DND-41 (cell line): ENCODE measurements around the gene RERG.

ENCODE experiments used
- ATAC-seq: fragments of 200-7000 bp; cut with Tn5 transposase; 3 replicates; pipeline ENCODE4 v1.9.1; 2021; ENCODE audit warnings: low read depth; ENCODE audit not compliant: insufficient read depth
- DNase-seq: peaks from one replicate; pipeline ENCODE4 v3.0.0-alpha.2; 2020
- H2AFZ ChIP-seq: 2 replicates; pipeline ENCODE4 v1.6.0; 2012; ENCODE audit warnings: low read depth, low read length
- H3K27ac ChIP-seq: 2 replicates; pipeline ENCODE4 v1.5.1; 2012; ENCODE audit warnings: low read length, inconsistent platforms
- H3K27me3 ChIP-seq: fragments of 200-600 bp; sonication (generic); 2 replicates; pipeline ENCODE4 v1.6.0; 2012; ENCODE audit warnings: low read length, mild to moderate bottlenecking, inconsistent platforms; ENCODE audit not compliant: insufficient read depth, poor library complexity
- H3K36me3 ChIP-seq: 2 replicates; pipeline ENCODE4 v1.5.1; 2012; ENCODE audit warnings: low read length, inconsistent platforms; ENCODE audit not compliant: insufficient read depth
- H3K4me1 ChIP-seq: 2 replicates; pipeline ENCODE4 v1.5.1; 2012; ENCODE audit warnings: mild to moderate bottlenecking, low read length; ENCODE audit not compliant: insufficient read depth
- H3K4me2 ChIP-seq: 2 replicates; pipeline ENCODE4 v1.6.0; 2012; ENCODE audit warnings: mild to moderate bottlenecking, moderate library complexity, low read length, inconsistent platforms; ENCODE audit not compliant: insufficient read depth
- H3K4me3 ChIP-seq, 2 experiments: fragments of 200-600 bp in 1 of 2; shearing (Covaris generic) in 1 of 2; 2 replicates each; pipeline ENCODE4 v1.5.1; 2012 to 2016; ENCODE audit warnings: inconsistent platforms in 2 of 2, low read length in 2 of 2, mild to moderate bottlenecking in 2 of 2, low read depth in 1 of 2, moderate library complexity in 1 of 2
- H3K79me2 ChIP-seq: 2 replicates; pipeline ENCODE4 v1.6.0; 2012; ENCODE audit warnings: low read length, inconsistent platforms; ENCODE audit not compliant: insufficient read depth
- H3K9ac ChIP-seq: 2 replicates; pipeline ENCODE4 v1.6.0; 2012; ENCODE audit warnings: low read depth, mild to moderate bottlenecking, inconsistent platforms, low read length, moderate library complexity
- H3K9me3 ChIP-seq: 2 replicates; pipeline ENCODE4 v1.5.1; 2012; ENCODE audit warnings: low read length, moderate library complexity, mild to moderate bottlenecking, inconsistent platforms; ENCODE audit not compliant: insufficient read depth, severe bottlenecking
- H4K20me1 ChIP-seq: 2 replicates; pipeline ENCODE4 v1.6.0; 2012; ENCODE audit warnings: low read length; ENCODE audit not compliant: insufficient read depth
- EZH2 ChIP-seq: IDR thresholded peaks from 3 replicates; pipeline ENCODE4 v1.6.1; 2012; ENCODE audit warnings: borderline replicate concordance, low read depth, mild to moderate bottlenecking, moderate library complexity, low read length, inconsistent platforms; ENCODE audit not compliant: severe bottlenecking
- TF ChIP-seq, protein P1 (sequence below): IDR thresholded peaks from 2 replicates; pipeline ENCODE4 v1.5.1; 2012; ENCODE audit warnings: borderline replicate concordance, low read length, moderate library complexity, mild to moderate bottlenecking; ENCODE audit not compliant: poor library complexity, severe bottlenecking; ENCODE audit errors: extremely low read depth

RERG gene

DNA sequence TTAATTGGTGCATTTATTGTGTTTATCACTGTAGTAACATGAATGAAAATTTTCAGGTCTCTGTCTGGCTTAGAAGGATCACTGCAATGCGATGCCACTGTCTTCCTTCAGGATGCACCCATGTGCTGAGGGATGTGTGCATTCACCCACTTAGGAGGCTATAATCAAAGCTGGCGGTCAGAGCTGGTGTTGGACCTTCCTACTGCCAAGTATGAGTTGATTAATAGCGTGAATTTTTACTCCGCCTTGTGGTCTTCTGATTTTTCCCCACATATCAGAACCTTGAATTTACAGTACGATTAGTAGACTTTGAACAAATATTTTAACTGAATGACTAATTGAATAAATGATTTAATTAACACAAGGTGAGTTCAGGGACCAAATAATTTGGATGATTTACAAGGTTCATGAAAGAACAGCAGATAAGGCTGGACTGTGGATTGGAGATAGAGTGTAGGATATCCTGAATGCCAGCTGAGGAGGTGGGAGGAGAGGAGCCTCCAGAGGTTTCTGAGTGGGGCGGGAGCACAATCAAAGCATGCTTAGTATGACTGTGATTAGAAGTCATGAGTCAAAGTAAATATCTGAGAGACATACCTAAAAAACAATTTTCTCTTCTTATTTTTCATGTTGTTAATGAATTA is 50.1 kb downstream of the RERG start:
- H4K20me1 ChIP-seq, result no peaks in the 10 kb centered on the region
- H3K9ac ChIP-seq, result no peak overlapping the region
- no peak overlapping the region for H3K27ac ChIP-seq
- H3K27me3 ChIP-seq, result peaks cover 30% of the 10 kb centered on the region
- H3K4me1 ChIP-seq, result no peaks in the 10 kb centered on the region
- H3K4me3 ChIP-seq, result no peak overlapping the region
- ATAC-seq (no peak), DNase-seq (no peak)
- no peaks in the 10 kb centered on the region for H3K36me3 ChIP-seq
- TF ChIP-seq, protein P1, sequence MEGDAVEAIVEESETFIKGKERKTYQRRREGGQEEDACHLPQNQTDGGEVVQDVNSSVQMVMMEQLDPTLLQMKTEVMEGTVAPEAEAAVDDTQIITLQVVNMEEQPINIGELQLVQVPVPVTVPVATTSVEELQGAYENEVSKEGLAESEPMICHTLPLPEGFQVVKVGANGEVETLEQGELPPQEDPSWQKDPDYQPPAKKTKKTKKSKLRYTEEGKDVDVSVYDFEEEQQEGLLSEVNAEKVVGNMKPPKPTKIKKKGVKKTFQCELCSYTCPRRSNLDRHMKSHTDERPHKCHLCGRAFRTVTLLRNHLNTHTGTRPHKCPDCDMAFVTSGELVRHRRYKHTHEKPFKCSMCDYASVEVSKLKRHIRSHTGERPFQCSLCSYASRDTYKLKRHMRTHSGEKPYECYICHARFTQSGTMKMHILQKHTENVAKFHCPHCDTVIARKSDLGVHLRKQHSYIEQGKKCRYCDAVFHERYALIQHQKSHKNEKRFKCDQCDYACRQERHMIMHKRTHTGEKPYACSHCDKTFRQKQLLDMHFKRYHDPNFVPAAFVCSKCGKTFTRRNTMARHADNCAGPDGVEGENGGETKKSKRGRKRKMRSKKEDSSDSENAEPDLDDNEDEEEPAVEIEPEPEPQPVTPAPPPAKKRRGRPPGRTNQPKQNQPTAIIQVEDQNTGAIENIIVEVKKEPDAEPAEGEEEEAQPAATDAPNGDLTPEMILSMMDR, result no peak
- no peak for TF ChIP-seq EZH2
- H3K9me3 ChIP-seq, result no peaks in the 10 kb centered on the region
- H3K4me2 ChIP-seq, result no peak overlapping the region
- H3K79me2 ChIP-seq, result no peaks in the 10 kb centered on the region
- H2AFZ ChIP-seq, result no peak overlapping the region

DNA sequence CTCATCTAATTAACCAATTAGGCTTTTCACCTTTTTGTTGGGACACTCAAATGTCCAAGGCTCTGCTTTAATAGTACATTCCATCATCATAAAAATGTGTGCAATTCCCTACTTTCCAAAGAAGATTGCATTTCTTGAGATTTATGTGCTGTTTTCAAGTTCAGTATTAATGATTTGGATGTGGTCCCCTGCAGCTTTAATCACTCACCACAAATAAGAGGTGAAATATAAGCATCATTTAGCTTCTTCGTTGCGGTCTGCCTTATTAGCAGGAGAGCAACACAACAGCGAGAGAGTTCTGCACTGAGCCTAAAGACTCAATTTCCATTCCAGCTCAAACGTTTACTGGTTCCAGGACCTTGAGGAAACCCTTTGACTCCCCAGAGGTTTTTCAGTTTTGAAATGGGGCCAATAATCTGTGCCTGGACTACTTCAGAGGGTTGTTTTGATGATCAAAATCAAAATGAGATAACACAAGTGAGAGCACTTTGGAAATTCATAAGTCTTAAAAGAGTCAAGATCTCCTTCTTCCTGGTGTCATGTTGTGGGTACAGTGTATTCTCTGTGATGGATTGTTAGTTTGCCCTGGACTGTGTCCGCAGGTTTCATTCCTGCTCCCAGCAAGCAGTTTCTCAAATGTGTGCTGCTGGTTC is 53.1 kb downstream of the RERG start:
- TF ChIP-seq, protein P1, result no peak
- TF ChIP-seq EZH2, result no peak
- ATAC-seq, result no peak

GRCh38 chr12:15165012-15165659 is 56.1 kb downstream of the RERG start:
- Histone ChIP-seq H4K20me1 (no peaks in the 10 kb centered on the region), H3K27ac (no peak overlapping the region), H3K9me3 (no peaks in the 10 kb centered on the region), H3K36me3 (no peaks in the 10 kb centered on the region), H3K4me1 (no peaks in the 10 kb centered on the region), H2AFZ (no peak overlapping the region), H3K79me2 (no peaks in the 10 kb centered on the region), H3K27me3 (peaks cover 23% of the 10 kb centered on the region), H3K4me3 (no peak overlapping the region), H3K4me2 (no peak overlapping the region), H3K9ac (no peak overlapping the region)
- DNase-seq, result no peak
- TF ChIP-seq EZH2, result no peak
- TF ChIP-seq, protein P1, result no peak
- ATAC-seq, result no peak

More for the DNA sequence above, 53.1 kb downstream of the RERG start:
- H3K4me1 ChIP-seq, result no peaks in the 10 kb centered on the region
- no peaks in the 10 kb centered on the region for H3K9me3 ChIP-seq
- DNase-seq, result no peak
- H3K27ac ChIP-seq, result no peak overlapping the region
- no peak overlapping the region for H3K9ac ChIP-seq
- no peak overlapping the region for H3K4me3 ChIP-seq
- H3K36me3 ChIP-seq, result no peaks in the 10 kb centered on the region
- H3K4me2 ChIP-seq, result no peak overlapping the region
- H3K27me3 ChIP-seq, result peaks cover 30% of the 10 kb centered on the region
- no peaks in the 10 kb centered on the region for H4K20me1 ChIP-seq
- no peaks in the 10 kb centered on the region for H3K79me2 ChIP-seq
- no peak overlapping the region for H2AFZ ChIP-seq
